Large intestine (tissue), 3 donors: ENCODE measurements around the gene SYT2. TPM values are rescaled to one million over a fixed set of nuclear protein-coding genes. Genes with fewer than 3 reads are reported as not detected.
"Not testable (repeated sequence)": the region's sequence is repeated elsewhere in the genome, so short reads cannot be mapped to it uniquely, and the experiment has no call there.

ENCODE experiments used
- DNase-seq, 2 donors: peaks; one replicate each; pipeline versions ENCODE4 v3.0.0 to v3.0.0-alpha.2; 2013
- H3K27ac ChIP-seq: one replicate; pipeline ENCODE4 v1.5.1; 2013; ENCODE audit warnings: low read length
- H3K27me3 ChIP-seq: 2 replicates; pipeline ENCODE4 v1.6.1; 2013; ENCODE audit warnings: low read length; ENCODE audit not compliant: control insufficient read depth, insufficient read depth
- H3K36me3 ChIP-seq: 2 replicates; pipeline ENCODE4 v1.6.1; 2013; ENCODE audit warnings: low read length; ENCODE audit not compliant: control insufficient read depth, insufficient read depth
- H3K4me1 ChIP-seq: one replicate; pipeline ENCODE4 v1.6.1; 2013; ENCODE audit warnings: low read length; ENCODE audit not compliant: control insufficient read depth, insufficient read depth
- H3K4me3 ChIP-seq: one replicate; pipeline ENCODE4 v1.5.1; 2013; ENCODE audit warnings: low read length
- H3K9me3 ChIP-seq: one replicate; pipeline ENCODE4 v1.6.1; 2013; ENCODE audit warnings: mild to moderate bottlenecking, low read depth, low read length, moderate library complexity; ENCODE audit not compliant: control insufficient read depth
- WGBS: methylation state at CpG from one replicate; pipeline ENCODE4 v1.1.5; 2013; ENCODE audit warnings: low lambda C conversion rate; ENCODE audit not compliant: insufficient coverage; 5-methylcytosine and 5-hydroxymethylcytosine counted together
- polyA plus RNA-seq: library from polyadenylated mRNA; unstranded; fragments of 120-200 nt; gene quantifications from one replicate; pipeline ENCODE4 v1.2.1, GENCODE V29; 2013

SYT2 gene
- polyA plus RNA-seq, 1 donor: 1.4 TPM

DNA sequence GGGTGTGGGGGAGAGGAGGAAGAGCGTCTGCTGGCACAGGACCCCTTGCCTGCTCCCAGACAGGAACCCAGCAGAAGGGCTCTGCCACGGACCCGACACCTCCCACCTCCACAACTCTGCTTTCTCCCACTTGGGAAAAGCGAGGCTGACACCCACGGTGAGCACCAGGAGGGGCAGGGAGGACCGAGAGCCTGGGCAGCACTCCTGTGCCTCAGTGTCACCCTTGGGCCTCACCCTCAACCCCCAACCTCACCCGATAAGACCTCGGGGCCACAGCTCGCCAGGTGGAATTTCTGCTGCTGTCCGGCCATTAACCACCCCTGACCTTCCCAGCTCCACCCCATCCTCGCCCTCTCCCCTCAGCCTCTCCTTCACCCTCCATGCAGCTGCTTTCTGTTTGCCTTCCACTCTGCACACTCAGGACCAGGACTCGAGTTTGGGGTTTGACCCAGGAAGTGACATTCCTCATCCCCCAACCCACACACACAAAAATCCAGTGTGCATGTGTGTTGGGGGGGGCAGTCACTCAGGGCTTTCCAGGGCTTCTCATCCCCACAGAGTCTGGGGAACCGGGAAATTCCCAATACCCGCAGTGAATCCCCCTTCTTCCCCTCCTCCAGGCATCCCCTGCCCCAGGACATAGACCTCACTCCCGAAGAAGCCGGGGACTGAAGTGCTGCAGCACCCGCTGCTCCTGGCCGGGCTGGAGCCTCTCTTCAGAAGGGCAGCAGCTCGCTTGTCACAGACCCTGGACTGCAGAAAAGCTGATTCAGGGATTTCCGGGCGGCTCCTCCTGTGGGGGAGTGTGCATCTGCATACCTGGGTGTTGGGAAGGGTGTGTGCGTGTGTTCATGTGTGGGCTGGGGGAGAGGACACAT lies 65.8 kb downstream of the SYT2 start:
- no peak for DNase-seq
- Histone ChIP-seq H3K27me3 (peaks cover 35% of the 10 kb centered on the region), H3K4me3 (no peak overlapping the region), H3K9me3 (no peaks in the 10 kb centered on the region), H3K4me1 (peaks cover 31% of the 10 kb centered on the region), H3K36me3 (no peaks in the 10 kb centered on the region), H3K27ac (no peak overlapping the region)
- WGBS: no CpG with 5 or more reads among the region's 22 CpGs

GRCh38 chr1:202643397-202644218 lies 66.6 kb downstream of the SYT2 start:
- no CpG with 5 or more reads among the region's 55 CpGs for WGBS
- peaks cover 35% of the 10 kb centered on the region for H3K27me3 ChIP-seq
- H3K4me3 ChIP-seq: peak overlapping the region; percentile 32
- no peaks in the 10 kb centered on the region for H3K36me3 ChIP-seq
- no peaks in the 10 kb centered on the region for H3K9me3 ChIP-seq
- DNase-seq: peak in 1 of 2 donors; percentile 52
- peaks cover 39% of the 10 kb centered on the region for H3K4me1 ChIP-seq
- no peak overlapping the region for H3K27ac ChIP-seq

DNA sequence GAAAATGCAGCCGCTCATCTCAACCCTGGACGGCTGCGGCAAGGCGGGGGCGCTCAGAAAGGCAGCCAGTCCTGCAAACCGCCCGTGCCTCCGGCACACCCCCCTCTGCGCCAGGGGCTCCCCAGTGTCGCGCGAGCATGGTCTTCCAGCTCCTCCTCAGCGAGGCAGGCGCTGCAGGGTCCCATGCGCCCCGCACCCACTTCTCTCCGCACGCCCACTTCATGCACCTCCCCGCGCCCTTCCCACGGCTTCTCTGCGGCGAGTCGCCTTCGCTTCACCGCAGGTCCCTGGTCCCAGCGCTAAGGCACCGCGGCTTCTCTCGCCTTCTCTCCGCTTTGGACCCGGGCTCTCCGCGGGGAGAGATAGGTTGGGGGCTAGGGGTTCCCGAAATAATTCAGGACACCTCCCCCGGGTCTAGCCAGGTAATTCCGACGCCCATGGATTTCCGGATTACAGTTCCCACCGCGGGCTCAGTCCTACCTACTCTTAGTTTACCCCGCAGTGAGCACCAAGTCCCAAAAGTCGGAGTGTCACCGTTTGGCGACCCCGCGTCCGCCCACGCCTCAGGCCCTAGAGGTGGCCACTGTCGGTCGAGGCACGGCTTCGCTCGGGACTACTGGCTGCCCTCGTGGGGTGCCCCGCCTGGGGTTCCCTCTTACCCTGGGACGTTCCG lies 67.5 kb downstream of the SYT2 start:
- Histone ChIP-seq H3K9me3 (no peaks in the 10 kb centered on the region), H3K36me3 (no peaks in the 10 kb centered on the region), H3K27ac (no peak overlapping the region), H3K4me3 (peak overlapping the region; percentile 24), H3K27me3 (peaks cover 35% of the 10 kb centered on the region), H3K4me1 (peaks cover 47% of the 10 kb centered on the region)
- WGBS: no CpG with 5 or more reads among the region's 58 CpGs
- DNase-seq: no peak

DNA sequence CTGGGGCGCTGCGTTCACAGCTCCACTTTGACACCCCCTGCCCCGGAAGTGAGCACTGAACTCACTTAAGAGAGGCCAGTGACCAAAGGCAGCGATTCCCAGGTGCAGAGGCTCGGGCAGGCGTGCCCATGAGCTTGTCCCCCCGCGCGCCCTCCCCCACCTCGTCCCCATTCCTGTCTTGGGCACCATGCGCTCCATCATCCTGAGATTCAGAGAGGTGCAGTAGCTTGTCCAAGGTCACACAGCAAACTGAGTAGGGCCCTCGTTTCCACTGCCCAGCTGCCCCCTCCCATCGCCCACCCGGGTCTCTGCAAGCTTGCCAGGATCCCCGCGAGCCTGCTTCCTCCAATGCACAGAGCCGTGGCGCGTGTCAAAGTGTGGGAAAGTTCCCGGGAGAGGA lies 68.0 kb downstream of the SYT2 start:
- no peak for DNase-seq
- WGBS: no CpG with 5 or more reads among the region's 20 CpGs
- Histone ChIP-seq H3K27me3 (peaks cover 35% of the 10 kb centered on the region), H3K9me3 (no peaks in the 10 kb centered on the region), H3K4me1 (peaks cover 53% of the 10 kb centered on the region), H3K4me3 (peak overlapping the region; percentile 24), H3K36me3 (no peaks in the 10 kb centered on the region), H3K27ac (no peak overlapping the region)

DNA sequence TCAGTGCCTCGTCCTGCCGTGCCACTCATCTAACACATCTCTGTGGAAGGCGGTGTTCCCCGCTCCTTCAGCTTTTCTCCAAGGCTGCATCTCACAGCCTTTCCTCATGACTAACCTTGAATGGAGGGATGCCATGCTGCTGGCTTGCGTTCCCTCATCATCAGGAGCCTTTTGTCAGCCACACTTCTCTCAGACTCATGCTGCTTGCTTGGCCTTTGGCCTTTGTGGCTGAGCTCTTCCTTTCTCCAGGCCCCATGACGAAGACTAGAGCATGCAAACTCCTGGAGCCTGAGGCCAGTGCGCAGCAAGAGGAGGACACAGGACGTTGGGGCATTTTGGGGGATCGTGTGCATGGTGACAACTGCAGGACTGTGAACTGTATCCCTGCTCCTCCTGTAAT lies 70.8 kb downstream of the SYT2 start:
- no CpG with 5 or more reads among the region's 9 CpGs for WGBS
- H3K27ac ChIP-seq: no peak overlapping the region
- H3K36me3 ChIP-seq: no peaks in the 10 kb centered on the region
- H3K9me3 ChIP-seq: no peaks in the 10 kb centered on the region
- peaks cover 51% of the 10 kb centered on the region for H3K4me1 ChIP-seq
- no peak for DNase-seq
- H3K27me3 ChIP-seq: peaks cover 28% of the 10 kb centered on the region
- H3K4me3 ChIP-seq: no peak overlapping the region

DNA sequence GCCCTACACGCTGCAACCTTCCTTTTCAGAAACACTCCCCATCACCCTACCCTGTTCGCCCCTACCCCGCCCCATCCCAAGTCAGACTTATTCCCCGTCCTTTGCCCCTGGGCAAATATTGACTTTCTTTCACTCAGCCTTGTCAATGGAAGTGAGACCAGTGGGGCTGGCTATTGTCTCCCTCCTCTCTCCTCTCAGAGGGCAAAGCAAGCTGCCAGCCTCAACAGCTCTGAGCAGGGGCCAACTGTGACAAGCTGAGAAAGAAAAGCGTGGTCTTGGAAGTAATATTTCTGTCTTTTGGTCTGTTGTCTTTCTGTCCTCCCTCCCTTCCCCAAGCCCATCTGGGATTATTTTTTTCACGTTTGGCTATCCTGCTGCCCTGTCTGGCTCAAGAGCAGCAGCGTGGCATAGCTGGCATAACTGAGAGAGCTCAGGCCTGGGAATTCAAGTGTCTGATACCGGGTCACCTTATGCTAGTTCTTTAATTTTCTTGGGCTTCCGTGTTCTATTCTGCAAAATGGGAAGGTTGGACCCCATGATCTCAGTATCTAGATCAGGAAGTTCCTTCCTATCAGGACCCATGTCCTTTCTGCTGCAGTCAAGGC lies 71.5 kb downstream of the SYT2 start:
- H3K36me3 ChIP-seq, H3K4me3 ChIP-seq, H3K9me3 ChIP-seq: not testable (repeated sequence)
- WGBS: no CpG with 5 or more reads among the region's 9 CpGs
- peaks cover 45% of the 10 kb centered on the region for H3K4me1 ChIP-seq
- peaks cover 21% of the 10 kb centered on the region for H3K27me3 ChIP-seq
- DNase-seq: peak in 1 of 2 donors; percentile 73
- peak overlapping the region; percentile 10 for H3K27ac ChIP-seq

DNA sequence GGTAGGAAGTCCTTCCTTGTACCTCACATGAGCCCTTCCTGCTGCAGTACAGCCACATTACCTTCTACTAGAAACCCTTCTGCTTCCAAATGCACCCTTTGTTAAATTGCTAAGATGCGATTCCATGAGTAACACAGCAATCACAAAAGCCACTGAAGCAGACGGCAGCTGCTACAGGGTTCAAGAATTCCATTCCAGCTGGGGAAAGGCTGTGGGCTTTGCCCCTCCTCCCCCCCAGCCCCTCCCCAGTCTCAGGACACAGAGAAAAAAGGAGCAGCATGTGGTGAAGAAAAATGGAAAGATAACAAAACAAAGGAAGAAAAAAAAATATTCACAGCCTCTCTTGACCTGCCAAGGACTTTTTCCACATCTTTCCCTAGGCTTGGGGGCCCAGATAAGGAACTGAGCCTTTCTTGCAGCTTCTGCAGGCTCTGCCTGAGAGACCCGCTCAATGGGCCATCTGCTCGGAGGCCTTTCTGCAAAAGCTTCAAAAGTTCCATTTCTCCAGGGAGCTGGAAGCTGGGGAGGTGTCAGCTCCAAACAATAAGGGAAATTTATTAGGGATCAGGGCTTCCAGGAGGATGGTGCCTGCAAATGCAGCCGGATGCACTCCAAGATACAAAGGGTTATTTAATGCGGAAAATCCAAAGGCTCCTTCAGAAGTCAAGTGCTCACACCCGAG lies 72.1 kb downstream of the SYT2 start:
- H3K27ac ChIP-seq: peak overlapping the region; percentile 8

DNA sequence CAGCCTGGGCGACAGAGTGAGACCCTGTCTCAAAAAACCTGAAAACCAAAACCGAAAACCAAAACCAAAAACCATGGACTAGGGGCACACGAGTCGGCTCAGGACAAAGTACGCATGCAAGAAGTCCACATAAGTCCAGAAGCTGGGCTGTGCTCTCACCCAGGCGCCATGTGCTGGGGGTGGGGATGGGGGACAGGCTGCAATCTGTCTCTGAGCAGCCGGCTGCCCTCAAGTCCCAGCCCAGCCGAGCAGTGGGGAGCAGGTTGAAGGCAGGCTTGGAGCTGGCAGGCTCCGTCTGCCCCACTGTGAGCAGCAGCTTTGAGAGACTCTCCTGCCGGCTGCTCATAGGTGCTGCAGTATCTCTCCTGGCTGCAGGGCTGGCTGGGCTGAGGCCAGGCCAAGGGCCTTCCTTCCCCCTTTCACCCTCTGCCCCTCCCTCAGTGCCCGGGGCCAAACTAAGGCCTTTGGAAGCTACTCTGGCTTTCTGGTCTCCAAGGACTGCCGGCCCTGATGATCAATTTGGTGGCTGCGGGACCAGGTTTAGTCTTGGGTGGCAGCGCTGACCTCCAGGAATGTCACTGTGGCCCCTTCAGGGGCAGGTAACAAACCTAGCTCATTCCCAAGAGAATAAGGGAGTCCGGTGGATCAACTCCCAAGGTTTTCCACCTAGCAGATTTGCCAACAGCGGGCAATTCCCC lies 72.8 kb downstream of the SYT2 start:
- not testable (repeated sequence) for H3K36me3 ChIP-seq, H3K9me3 ChIP-seq, H3K4me3 ChIP-seq, H3K27me3 ChIP-seq, DNase-seq
- H3K27ac ChIP-seq: peak overlapping the region; percentile 8
- WGBS: no CpG with 5 or more reads among the region's 16 CpGs
- H3K4me1 ChIP-seq: peaks cover 38% of the 10 kb centered on the region

More for the DNA sequence above, 72.1 kb downstream of the SYT2 start:
- Histone ChIP-seq H3K4me3 (no peak overlapping the region), H3K9me3 (no peaks in the 10 kb centered on the region), H3K4me1 (peaks cover 40% of the 10 kb centered on the region), H3K36me3 (no peaks in the 10 kb centered on the region), H3K27me3 (peaks cover 15% of the 10 kb centered on the region)
- DNase-seq: no peak
- no CpG with 5 or more reads among the region's 7 CpGs for WGBS

- H3K36me3 ChIP-seq, DNase-seq, H3K4me3 ChIP-seq, H3K9me3 ChIP-seq, H3K27me3 ChIP-seq, H3K27ac ChIP-seq: not testable (repeated sequence)
- no CpG with 5 or more reads among the region's 3 CpGs for WGBS
- peaks cover 34% of the 10 kb centered on the region for H3K4me1 ChIP-seq
Measured at GRCh38 chr1:202636171-202636570, 74.1 kb downstream of the SYT2 start.
